Lower leg skin (tissue), 3 donors: ENCODE data around the gene GPR39.

Experiments
- CTCF ChIP-seq, 3 donors: fragments of 450-650 bp; IDR thresholded peaks; one replicate each; pipeline ENCODE4 v1.5.1; 2016; ENCODE audit warnings: antibody characterized with exemption in 3 of 3, mild to moderate bottlenecking in 3 of 3, moderate library complexity in 2 of 3
- POLR2A ChIP-seq, 2 donors: fragments of 450-650 bp; IDR thresholded peaks; one replicate each; pipeline ENCODE4 v1.6.1; 2016 to 2017; ENCODE audit warnings: antibody characterized with exemption in 2 of 2, mild to moderate bottlenecking in 1 of 2, moderate library complexity in 1 of 2

DNA sequence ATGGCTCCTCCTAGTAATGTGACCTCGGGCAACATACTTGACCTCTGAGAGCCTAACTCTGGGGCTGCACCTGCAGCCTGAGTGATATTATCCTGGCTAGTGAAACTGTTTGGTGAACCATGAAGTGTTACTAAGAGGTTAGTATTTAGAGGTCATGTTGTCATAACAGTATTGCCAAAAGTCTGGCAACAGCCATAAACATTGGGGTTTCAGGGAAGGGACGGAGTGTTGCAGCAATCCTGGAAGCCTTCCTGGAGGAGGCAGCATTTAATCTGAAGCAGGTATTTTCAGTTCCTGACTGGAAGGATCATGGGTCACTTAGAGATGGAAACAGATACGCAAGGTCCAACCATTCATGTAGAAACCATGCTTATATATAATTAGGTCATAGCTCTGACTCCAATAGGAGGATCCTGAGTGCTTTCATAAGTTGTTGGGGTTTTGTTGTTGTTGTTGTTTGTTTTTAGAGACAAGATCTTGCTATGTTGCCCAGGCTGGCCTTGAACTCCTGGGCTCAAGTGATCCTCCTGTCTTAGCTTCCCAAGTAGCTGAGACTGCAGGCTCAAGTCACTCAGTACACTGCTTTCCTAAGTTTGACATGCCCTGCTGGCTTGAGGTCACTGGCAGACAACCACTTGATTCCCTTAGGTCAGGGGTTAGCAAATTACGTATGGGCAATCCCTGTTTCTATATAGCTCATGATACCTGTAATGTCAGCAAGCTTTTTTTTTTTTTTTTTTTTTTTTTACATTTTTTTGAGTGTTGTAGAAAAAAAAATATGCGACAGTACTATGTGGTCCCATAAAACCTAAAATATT lies 21.5 kb downstream of the GPR39 start:
- no peak for TF ChIP-seq CTCF (IDR thresholded peaks at IDR 0.05)
- TF ChIP-seq POLR2A (IDR thresholded peaks at IDR 0.05): no peak
